Natural killer cell (primary cell): ENCODE measurements around the gene FNDC3B. TPM values are rescaled to one million over a fixed set of nuclear protein-coding genes. Genes with fewer than 3 reads are reported as not detected.

Experiments used
- ATAC-seq, 3 donors: fragments of 150-1000 bp in 2 of 3; fragments of 200-7000 bp in 1 of 3; cut with Tn5 transposase; 1 replicate in 1 of 3; 2 replicates in 2 of 3; pipeline ENCODE4 v1.10.0; 2021; ENCODE audit warnings: mild to moderate bottlenecking in 2 of 3, moderate library complexity in 2 of 3
- DNase-seq, 2 donors: peaks; one replicate each; pipeline versions ENCODE4 v3.0.0 to v3.0.0-alpha.2; 2013 to 2021; ENCODE audit warnings: mixed read lengths in 1 of 2
- H3K27ac ChIP-seq: one replicate; pipeline ENCODE4 v1.5.1; 2013; ENCODE audit warnings: mild to moderate bottlenecking, low read length
- H3K27me3 ChIP-seq: one replicate; pipeline ENCODE4 v1.6.1; 2013; ENCODE audit warnings: low read length; ENCODE audit not compliant: control insufficient read depth, insufficient read depth
- H3K36me3 ChIP-seq: one replicate; pipeline ENCODE4 v1.6.1; 2013; ENCODE audit warnings: low read length; ENCODE audit not compliant: control insufficient read depth, insufficient read depth
- H3K4me1 ChIP-seq: one replicate; pipeline ENCODE4 v1.6.1; 2013; ENCODE audit warnings: low read length; ENCODE audit not compliant: control insufficient read depth, insufficient read depth
- H3K4me3 ChIP-seq: one replicate; pipeline ENCODE4 v1.5.1; 2013; ENCODE audit warnings: low read length
- H3K9me3 ChIP-seq: one replicate; pipeline ENCODE4 v1.6.1; 2013; ENCODE audit warnings: low read length; ENCODE audit not compliant: control insufficient read depth, insufficient read depth
- H3K27ac Mint-ChIP-seq, 2 donors: one replicate each; pipeline ENCODE4 v1.8.0; 2022; ENCODE audit warnings: mild to moderate bottlenecking in 2 of 2, mixed read lengths in 2 of 2, moderate library complexity in 1 of 2
- H3K27me3 Mint-ChIP-seq, 2 donors: one replicate each; pipeline ENCODE4 v1.8.0; 2022; ENCODE audit warnings: low read depth in 2 of 2, mixed read lengths in 2 of 2
- H3K36me3 Mint-ChIP-seq: one replicate; pipeline ENCODE4 v1.8.0; 2022; ENCODE audit warnings: mixed read lengths
- H3K4me1 Mint-ChIP-seq, 2 donors: one replicate each; pipeline ENCODE4 v1.8.0; 2022; ENCODE audit warnings: mixed read lengths in 2 of 2
- H3K4me3 Mint-ChIP-seq: one replicate; pipeline ENCODE4 v1.8.0; 2022; ENCODE audit warnings: mild to moderate bottlenecking, moderate library complexity, mixed read lengths
- H3K9me3 Mint-ChIP-seq, 2 donors: one replicate each; pipeline ENCODE4 v1.8.0; 2022; ENCODE audit warnings: mixed read lengths in 2 of 2
- CTCF ChIP-seq: fragments of 200-600 bp; IDR thresholded peaks from one replicate; pipeline ENCODE4 v1.8.0; 2022; ENCODE audit warnings: antibody characterized with exemption
- WGBS: methylation state at CpG from one replicate; pipeline ENCODE4 v1.1.7; 2013; ENCODE audit warnings: missing lambda C conversion rate; ENCODE audit not compliant: insufficient coverage; 5-methylcytosine and 5-hydroxymethylcytosine counted together
- intact Hi-C: fragments of 100-400 bp; cut with micrococcal nuclease; formaldehyde crosslinking; loops from one replicate; pipeline ENCODE4 v1.14.2; 2022
- total RNA-seq, 4 donors: library from RNA; stranded (reverse); fragments of 120-200 nt in 1 of 4; gene quantifications; one replicate each; pipeline versions ENCODE4 v1.2.3 to v1.2.4, GENCODE V29; 2013 to 2022

The FNDC3B gene
- total RNA-seq, 3 donors from 2014 or later (not counting 1 experiment from before 2014, with no cell fraction given), result 154 to 214 (median 206) TPM

GRCh38 chr3:172290457-172290856 is 251.1 kb downstream of the FNDC3B start:
- 93% methylated on average over 7 of the region's 7 CpGs for WGBS

GRCh38 chr3:172291650-172292049 is 252.3 kb downstream of the FNDC3B start:
- Mint-ChIP-seq H3K4me3 (no peak overlapping the region), H3K27ac (no peak overlapping the region), H3K9me3 (peaks cover 0 to 2% of the 10 kb centered on the region in 2 donors), H3K4me1 (peaks cover 61 to 70% of the 10 kb centered on the region in 2 donors), H3K27me3 (no peaks in the 10 kb centered on the region), H3K36me3 (peaks cover 7% of the 10 kb centered on the region)
- ATAC-seq (no peak), DNase-seq (no peak)
- no peak overlapping the region for H3K27ac ChIP-seq
- intact Hi-C loops, result no loop called here
- H3K36me3 ChIP-seq, result peaks cover 17% of the 10 kb centered on the region
- H3K27me3 ChIP-seq, result no peaks in the 10 kb centered on the region
- H3K4me3 ChIP-seq, result no peak overlapping the region
- peaks cover 17% of the 10 kb centered on the region for H3K4me1 ChIP-seq
- H3K9me3 ChIP-seq, result no peaks in the 10 kb centered on the region
- WGBS, result 92% methylated on average over 3 of the region's 3 CpGs
- no peak for TF ChIP-seq CTCF

More at GRCh38 chr3:172290457-172290856, 251.1 kb downstream of the FNDC3B start:
- no peak for DNase-seq
- Histone ChIP-seq H3K27ac (no peak overlapping the region), H3K4me3 (no peak overlapping the region), H3K36me3 (peaks cover 19% of the 10 kb centered on the region), H3K4me1 (peaks cover 17% of the 10 kb centered on the region), H3K27me3 (no peaks in the 10 kb centered on the region), H3K9me3 (no peaks in the 10 kb centered on the region)
- H3K4me3 Mint-ChIP-seq, result no peak overlapping the region
- ATAC-seq, result no peak
- TF ChIP-seq CTCF, result no peak
- H3K27ac Mint-ChIP-seq, result peak overlapping the region; percentile 47 to 52
- H3K27me3 Mint-ChIP-seq, result no peaks in the 10 kb centered on the region
- H3K36me3 Mint-ChIP-seq, result no peaks in the 10 kb centered on the region
- H3K4me1 Mint-ChIP-seq, result peaks cover 59 to 66% of the 10 kb centered on the region in 2 donors
- intact Hi-C loops, result no loop called here
- peaks cover 0 to 2% of the 10 kb centered on the region in 2 donors for H3K9me3 Mint-ChIP-seq

GRCh38 chr3:172292422-172292821 is 253.0 kb downstream of the FNDC3B start:
- H3K4me3 ChIP-seq, result no peak overlapping the region
- H3K27ac ChIP-seq, result no peak overlapping the region
- DNase-seq (no peak), ATAC-seq (no peak)
- no peak for TF ChIP-seq CTCF
- H3K36me3 ChIP-seq, result peaks cover 15% of the 10 kb centered on the region
- peaks cover 17% of the 10 kb centered on the region for H3K4me1 ChIP-seq
- Mint-ChIP-seq H3K4me1 (peaks cover 61 to 66% of the 10 kb centered on the region in 2 donors), H3K27ac (peak overlapping the region; percentile 1 to 47), H3K36me3 (peaks cover 8% of the 10 kb centered on the region), H3K4me3 (no peak overlapping the region), H3K9me3 (peaks cover 0 to 2% of the 10 kb centered on the region in 2 donors), H3K27me3 (no peaks in the 10 kb centered on the region)
- intact Hi-C loops, result no loop called here
- H3K27me3 ChIP-seq, result no peaks in the 10 kb centered on the region
- H3K9me3 ChIP-seq, result no peaks in the 10 kb centered on the region
- WGBS, result 67% methylated on average over 1 of the region's 2 CpGs

- Histone ChIP-seq H3K4me3 (no peak overlapping the region), H3K9me3 (no peaks in the 10 kb centered on the region), H3K36me3 (peaks cover 19% of the 10 kb centered on the region), H3K4me1 (peaks cover 16% of the 10 kb centered on the region), H3K27ac (no peak overlapping the region), H3K27me3 (no peaks in the 10 kb centered on the region)
- Mint-ChIP-seq H3K27ac (peak overlapping the region; percentile 30 to 47), H3K4me1 (peaks cover 57 to 60% of the 10 kb centered on the region in 2 donors), H3K36me3 (peaks cover 8% of the 10 kb centered on the region), H3K4me3 (no peak overlapping the region), H3K27me3 (no peaks in the 10 kb centered on the region), H3K9me3 (peaks cover 0 to 2% of the 10 kb centered on the region in 2 donors)
- ATAC-seq, result no peak
- no peak for TF ChIP-seq CTCF
- no peak for DNase-seq
- intact Hi-C loops, result no loop called here
- 94% methylated on average over 2 of the region's 2 CpGs for WGBS
Measured at GRCh38 chr3:172293093-172293492, 253.7 kb downstream of the FNDC3B start.
